GM21529 (cell line): ENCODE data around the gene AMN.

ENCODE experiments used
- ATAC-seq: cut with Tn5 transposase; IDR thresholded peaks from one replicate; pipeline ENCODE4 v1.9.1; 2021; ENCODE audit not compliant: unreplicated experiment

AMN gene

GRCh38 chr14:102898776-102899515 is 23.5 kb upstream of the AMN start:
- no peak for ATAC-seq

- ATAC-seq, result no peak
These were observed 23.0 kb upstream of the AMN start for GRCh38 chr14:102899516-102899900.

GRCh38 chr14:102900631-102901571 is 21.6 kb upstream of the AMN start:
- ATAC-seq, result peak; percentile 52

- peak; percentile 78 for ATAC-seq
These were observed 20.8 kb upstream of the AMN start for GRCh38 chr14:102901633-102902032.

- ATAC-seq, result no peak
These were observed 20.4 kb upstream of the AMN start for GRCh38 chr14:102902086-102902485.

GRCh38 chr14:102902523-102903247 is 19.8 kb upstream of the AMN start:
- ATAC-seq, result no peak

GRCh38 chr14:102903248-102903888 is 19.1 kb upstream of the AMN start:
- ATAC-seq, result no peak

GRCh38 chr14:102903889-102904512 is 18.5 kb upstream of the AMN start:
- no peak for ATAC-seq

GRCh38 chr14:102905116-102906108 is 17.1 kb upstream of the AMN start:
- ATAC-seq, result no peak

GRCh38 chr14:102906616-102907302 is 15.7 kb upstream of the AMN start:
- ATAC-seq, result no peak

GRCh38 chr14:102907303-102907844 is 15.1 kb upstream of the AMN start:
- no peak for ATAC-seq

GRCh38 chr14:102907980-102908730 is 14.3 kb upstream of the AMN start:
- no peak for ATAC-seq

GRCh38 chr14:102908766-102909455 is 13.6 kb upstream of the AMN start:
- ATAC-seq, result no peak

GRCh38 chr14:102909462-102909861 is 13.0 kb upstream of the AMN start:
- ATAC-seq, result no peak

- ATAC-seq, result no peak
These were observed 12.6 kb upstream of the AMN start for GRCh38 chr14:102909911-102910310.

GRCh38 chr14:102910442-102910841 is 12.0 kb upstream of the AMN start:
- ATAC-seq, result no peak

GRCh38 chr14:102911541-102911951 is 10.9 kb upstream of the AMN start:
- ATAC-seq, result no peak
